Activated CD4-positive, alpha-beta T cell treated with anti-CD3 and anti-CD28 coated beads, Interleukin-2, amount 10 ng/mL, durations not matched to agents 7 days and 5 days (primary cell): Measurements from ENCODE around the gene PCNT. TPM values are rescaled to one million over a fixed set of nuclear protein-coding genes. Genes with fewer than 3 reads are reported as not detected.

Experiments used
- CTCF ChIA-PET: fragments of 350-600 bp; sonication (Branson Sonifier 250); formaldehyde crosslinking; loops from one replicate; lab custom pipeline; 2021; ENCODE audit warnings: antibody characterized with exemption; lab: Charles Lee
- POLR2A ChIA-PET: fragments of 350-600 bp; sonication (Branson Sonifier 250); formaldehyde crosslinking; loops from one replicate; lab custom pipeline; 2021; ENCODE audit warnings: antibody characterized with exemption; lab: Charles Lee
- DNase-seq: peaks from one replicate; pipeline ENCODE4 v3.0.0-alpha.2; 2020
- H3K27ac Mint-ChIP-seq: one replicate; pipeline ENCODE4 v1.8.0; 2021; ENCODE audit warnings: mild to moderate bottlenecking, moderate library complexity, mixed read lengths
- H3K27me3 Mint-ChIP-seq: one replicate; pipeline ENCODE4 v1.8.0; 2021; ENCODE audit warnings: mixed read lengths
- H3K36me3 Mint-ChIP-seq: one replicate; pipeline ENCODE4 v1.8.0; 2021; ENCODE audit warnings: low read depth, mixed read lengths
- H3K4me1 Mint-ChIP-seq: one replicate; pipeline ENCODE4 v1.8.0; 2021; ENCODE audit warnings: mixed read lengths
- H3K4me3 Mint-ChIP-seq: one replicate; pipeline ENCODE4 v1.8.0; 2021; ENCODE audit warnings: mild to moderate bottlenecking, moderate library complexity, mixed read lengths
- H3K9me3 Mint-ChIP-seq: one replicate; pipeline ENCODE4 v1.8.0; 2021; ENCODE audit warnings: mixed read lengths
- total RNA-seq, 2 experiments: library from RNA; stranded (reverse); gene quantifications; one replicate each; pipeline ENCODE4 v1.2.3, GENCODE V29; 2021

Gene PCNT
- total RNA-seq, 2 experiments from 2014 or later: 84.0 to 89.8 TPM

- Mint-ChIP-seq H3K36me3 (peaks cover 52% of the 10 kb centered on the region), H3K9me3 (peaks cover 3% of the 10 kb centered on the region), H3K4me3 (no peak overlapping the region), H3K4me1 (peaks cover 8% of the 10 kb centered on the region), H3K27ac (peak overlapping the region; percentile 42), H3K27me3 (no peaks in the 10 kb centered on the region)
- ChIA-PET CTCF (interaction anchor here (1.8 kb wide), 1 partner anchor 9 kb away, joined by 3 read pairs; no protein-coding TSS in a partner anchor), POLR2A (no interaction called here)
- no peak for DNase-seq
These were observed 165.8 kb downstream of the PCNT start for GRCh38 chr21:46489800-46490199.

GRCh38 chr21:46491553-46491952 is 167.6 kb downstream of the PCNT start:
- DNase-seq: no peak
- peaks cover 3% of the 10 kb centered on the region for H3K9me3 Mint-ChIP-seq
- H3K27me3 Mint-ChIP-seq: no peaks in the 10 kb centered on the region
- ChIA-PET POLR2A (no interaction called here), CTCF (interaction anchor here (1.3 kb wide), 1 partner anchor 9 kb away, joined by 3 read pairs; no protein-coding TSS in a partner anchor)
- peaks cover 11% of the 10 kb centered on the region for H3K4me1 Mint-ChIP-seq
- H3K36me3 Mint-ChIP-seq: peaks cover 55% of the 10 kb centered on the region
- H3K4me3 Mint-ChIP-seq: no peak overlapping the region
- no peak overlapping the region for H3K27ac Mint-ChIP-seq

GRCh38 chr21:46492851-46493250 is 168.9 kb downstream of the PCNT start:
- POLR2A ChIA-PET: no interaction called here
- H3K27ac Mint-ChIP-seq: no peak overlapping the region
- peaks cover 56% of the 10 kb centered on the region for H3K36me3 Mint-ChIP-seq
- H3K9me3 Mint-ChIP-seq: peaks cover 3% of the 10 kb centered on the region
- DNase-seq: no peak
- H3K4me3 Mint-ChIP-seq: no peak overlapping the region
- H3K4me1 Mint-ChIP-seq: peaks cover 11% of the 10 kb centered on the region
- H3K27me3 Mint-ChIP-seq: no peaks in the 10 kb centered on the region
- CTCF ChIA-PET: interaction anchor here (0.6 kb wide), 2 partner anchors 16 to 46 kb away, joined by 3 read pairs; no protein-coding TSS in a partner anchor

- ChIA-PET CTCF (no interaction called here), POLR2A (no interaction called here)
- Mint-ChIP-seq H3K27ac (no peak overlapping the region), H3K36me3 (peaks cover 64% of the 10 kb centered on the region), H3K27me3 (no peaks in the 10 kb centered on the region), H3K9me3 (peaks cover 3% of the 10 kb centered on the region), H3K4me1 (peaks cover 9% of the 10 kb centered on the region), H3K4me3 (no peak overlapping the region)
- no peak for DNase-seq
These were observed 169.9 kb downstream of the PCNT start for GRCh38 chr21:46493828-46494227.

Other genes starting within 250 kb of the PCNT start
- 1 to 10 TPM; 2.3 to 2.5 TPM for gene COL6A2, start 226.0 kb upstream of the PCNT start, total RNA-seq
- not detected for gene FTCD, start 168.6 kb upstream of the PCNT start, total RNA-seq
- gene SPATC1L, start 139.7 kb upstream of the PCNT start, total RNA-seq: 1 to 10 TPM; 6.1 to 6.3 TPM
- 10 to 100 TPM; 47.8 to 53.3 TPM for gene LSS, start 95.4 kb upstream of the PCNT start, total RNA-seq
- gene MCM3AP, start 38.5 kb upstream of the PCNT start, total RNA-seq: 100 to 1,000 TPM in 1 of 2 experiments, 10 to 100 TPM in 1; 94.5 to 118 TPM
- gene YBEY, start 37.8 kb upstream of the PCNT start, total RNA-seq: 10 to 100 TPM; 11.5 to 12.5 TPM
- gene C21orf58, start 286 bp upstream of the PCNT start, total RNA-seq: 10 to 100 TPM; 67.5 to 68.3 TPM
- gene DIP2A, start 134.7 kb downstream of the PCNT start, total RNA-seq: 10 to 100 TPM; 57.6 to 62.1 TPM